ENCODE measurements around the gene KRT4.

DNA sequence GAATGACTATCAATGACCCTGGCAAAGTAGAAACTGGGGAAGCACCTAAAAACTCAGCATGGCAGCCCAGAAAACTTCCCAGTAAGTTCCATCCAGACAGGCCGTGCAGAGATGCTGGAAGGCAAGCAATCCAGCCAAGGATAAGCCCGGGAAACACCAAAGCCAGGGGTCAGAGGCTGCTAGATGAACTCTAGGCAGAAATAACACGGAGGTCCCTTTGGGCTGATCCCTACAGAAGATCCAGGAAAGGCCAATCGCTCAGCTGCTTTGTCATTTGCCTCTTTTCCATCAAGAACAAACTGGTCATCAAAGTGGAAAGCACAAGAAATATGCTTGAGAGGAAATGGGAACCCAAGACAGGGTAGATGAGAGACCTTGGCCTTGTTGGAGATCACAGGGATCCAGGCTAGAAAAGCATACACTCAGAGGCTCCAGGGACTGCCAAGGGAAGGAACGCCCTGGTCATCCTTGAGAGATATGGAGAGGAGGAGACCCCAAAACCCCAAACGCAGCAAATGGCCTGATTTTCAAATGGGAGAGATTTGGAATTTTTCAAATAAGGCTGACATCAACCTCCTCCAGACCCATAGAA, 13.7 kb upstream of the KRT4 start:
- TF ChIP-seq, protein P1, sequence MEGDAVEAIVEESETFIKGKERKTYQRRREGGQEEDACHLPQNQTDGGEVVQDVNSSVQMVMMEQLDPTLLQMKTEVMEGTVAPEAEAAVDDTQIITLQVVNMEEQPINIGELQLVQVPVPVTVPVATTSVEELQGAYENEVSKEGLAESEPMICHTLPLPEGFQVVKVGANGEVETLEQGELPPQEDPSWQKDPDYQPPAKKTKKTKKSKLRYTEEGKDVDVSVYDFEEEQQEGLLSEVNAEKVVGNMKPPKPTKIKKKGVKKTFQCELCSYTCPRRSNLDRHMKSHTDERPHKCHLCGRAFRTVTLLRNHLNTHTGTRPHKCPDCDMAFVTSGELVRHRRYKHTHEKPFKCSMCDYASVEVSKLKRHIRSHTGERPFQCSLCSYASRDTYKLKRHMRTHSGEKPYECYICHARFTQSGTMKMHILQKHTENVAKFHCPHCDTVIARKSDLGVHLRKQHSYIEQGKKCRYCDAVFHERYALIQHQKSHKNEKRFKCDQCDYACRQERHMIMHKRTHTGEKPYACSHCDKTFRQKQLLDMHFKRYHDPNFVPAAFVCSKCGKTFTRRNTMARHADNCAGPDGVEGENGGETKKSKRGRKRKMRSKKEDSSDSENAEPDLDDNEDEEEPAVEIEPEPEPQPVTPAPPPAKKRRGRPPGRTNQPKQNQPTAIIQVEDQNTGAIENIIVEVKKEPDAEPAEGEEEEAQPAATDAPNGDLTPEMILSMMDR (IDR thresholded peaks at IDR 0.05) = no peak
- no peak for TF ChIP-seq EZH2phosphoT487 (IDR thresholded peaks at IDR 0.05)

Data from neural progenitor cell (in vitro differentiated cells).